ENCODE data around the gene SEMA4B. TPM values are rescaled to one million over a fixed set of nuclear protein-coding genes. Genes with fewer than 3 reads are reported as not detected.

SEMA4B gene
- total and polyA plus RNA-seq, 2 experiments from 2014 or later = 3.6 to 4.5 TPM

- 97 to 99% methylated on average over 4 of the region's 4 CpGs for WGBS, 2 experiments (ENCODE audit: low coverage in 1 of 2, low lambda C conversion rate in 2 of 2, missing lambda C conversion rate in 2 of 2)
- TF ChIP-seq EZH2 (IDR thresholded peaks at IDR 0.05; ENCODE audit: insufficient read depth, poor library complexity, severe bottlenecking) (no peak), EZH2phosphoT487 (IDR thresholded peaks at IDR 0.05; ENCODE audit: insufficient read depth, low read depth) (no peak)
- no peak overlapping the region for H3K4me3 ChIP-seq
- DNase-seq = no peak
- H2AFZ ChIP-seq = no peak overlapping the region
- H3F3A ChIP-seq (ENCODE audit: insufficient read depth) = peaks cover 24% of the 10 kb centered on the region
- H3K9me2 ChIP-seq (ENCODE audit: insufficient read depth) = no peaks in the 10 kb centered on the region
- no peaks in the 10 kb centered on the region for H3K36me3 ChIP-seq (ENCODE audit: low read depth)
- no peak overlapping the region for H3K4me2 ChIP-seq (ENCODE audit: unreplicated experiment)
- in situ Hi-C loops (cut with MboI) = no loop called here
- H3K9ac ChIP-seq = no peak overlapping the region
- H3K4me1 ChIP-seq (ENCODE audit: insufficient read depth) = peaks cover 13% of the 10 kb centered on the region
- H3K9me3 ChIP-seq (ENCODE audit: low read depth) = no peaks in the 10 kb centered on the region
- no peak overlapping the region for H3K27ac ChIP-seq
- no peaks in the 10 kb centered on the region for H4K20me1 ChIP-seq (ENCODE audit: insufficient read depth)
- H3K27me3 ChIP-seq (replicated peaks; ENCODE audit: insufficient read depth) = no peaks in the 10 kb centered on the region
- no peaks in the 10 kb centered on the region for H3K79me2 ChIP-seq (ENCODE audit: insufficient read depth)
Measured at GRCh38 chr15:90167121-90167520, 34.0 kb upstream of the SEMA4B start.

GRCh38 chr15:90171623-90172022 lies 29.5 kb upstream of the SEMA4B start:
- Histone ChIP-seq H3K9me3 (ENCODE audit: low read depth) (no peaks in the 10 kb centered on the region), H3K4me2 (ENCODE audit: unreplicated experiment) (no peak overlapping the region), H3K9me2 (ENCODE audit: insufficient read depth) (no peaks in the 10 kb centered on the region), H3K27me3 (replicated peaks; ENCODE audit: insufficient read depth) (no peaks in the 10 kb centered on the region), H3K36me3 (ENCODE audit: low read depth) (no peaks in the 10 kb centered on the region), H3K79me2 (ENCODE audit: insufficient read depth) (no peaks in the 10 kb centered on the region), H3K4me3 (no peak overlapping the region), H3K27ac (no peak overlapping the region), H3K4me1 (ENCODE audit: insufficient read depth) (0 out of 2 replicates have a peak, but pooled peaks cover 3% of the 10 kb centered on the region), H3K9ac (no peak overlapping the region), H3F3A (ENCODE audit: insufficient read depth) (no peaks in the 10 kb centered on the region), H4K20me1 (ENCODE audit: insufficient read depth) (no peaks in the 10 kb centered on the region), H2AFZ (no peak overlapping the region; the same call in 1 of the 2 replicates)
- DNase-seq = no peak
- 92 to 100% methylated on average over 1 of the region's 1 CpG for WGBS, 2 experiments (ENCODE audit: low coverage in 1 of 2, low lambda C conversion rate in 2 of 2, missing lambda C conversion rate in 2 of 2)
- in situ Hi-C loops (cut with MboI) = no loop called here
- TF ChIP-seq EZH2 (IDR thresholded peaks at IDR 0.05; ENCODE audit: insufficient read depth, poor library complexity, severe bottlenecking) (no peak), EZH2phosphoT487 (IDR thresholded peaks at IDR 0.05; ENCODE audit: insufficient read depth, low read depth) (no peak)

- Histone ChIP-seq H3K9ac (no peak overlapping the region), H3K9me2 (ENCODE audit: insufficient read depth) (no peaks in the 10 kb centered on the region), H3K36me3 (ENCODE audit: low read depth) (no peaks in the 10 kb centered on the region), H3K79me2 (ENCODE audit: insufficient read depth) (no peaks in the 10 kb centered on the region), H4K20me1 (ENCODE audit: insufficient read depth) (no peaks in the 10 kb centered on the region), H3K4me1 (ENCODE audit: insufficient read depth) (0 out of 2 replicates have a peak, but pooled peaks cover 3% of the 10 kb centered on the region), H3K4me3 (no peak overlapping the region), H3K4me2 (ENCODE audit: unreplicated experiment) (no peak overlapping the region), H2AFZ (no peak overlapping the region), H3K27ac (no peak overlapping the region), H3K27me3 (replicated peaks; ENCODE audit: insufficient read depth) (no peaks in the 10 kb centered on the region), H3F3A (ENCODE audit: insufficient read depth) (no peaks in the 10 kb centered on the region), H3K9me3 (ENCODE audit: low read depth) (no peaks in the 10 kb centered on the region)
- 86 to 94% methylated on average over 7 of the region's 7 CpGs for WGBS, 2 experiments (ENCODE audit: low coverage in 1 of 2, low lambda C conversion rate in 2 of 2, missing lambda C conversion rate in 2 of 2)
- in situ Hi-C loops (cut with MboI) = no loop called here
- no peak for DNase-seq
- TF ChIP-seq EZH2phosphoT487 (IDR thresholded peaks at IDR 0.05; ENCODE audit: insufficient read depth, low read depth) = no peak
- no peak for TF ChIP-seq EZH2 (IDR thresholded peaks at IDR 0.05; ENCODE audit: insufficient read depth, poor library complexity, severe bottlenecking)
Measured at GRCh38 chr15:90173372-90173771, 27.8 kb upstream of the SEMA4B start.

- in situ Hi-C loops (cut with MboI) = no loop called here
- no peaks in the 10 kb centered on the region for H3K9me2 ChIP-seq (ENCODE audit: insufficient read depth)
Measured at GRCh38 chr15:90174140-90174875, 26.8 kb upstream of the SEMA4B start.

More at GRCh38 chr15:90174140-90174875, 26.8 kb upstream of the SEMA4B start:
- Histone ChIP-seq H3K36me3 (ENCODE audit: low read depth) (no peaks in the 10 kb centered on the region), H3K79me2 (ENCODE audit: insufficient read depth) (no peaks in the 10 kb centered on the region), H3K27ac (no peak overlapping the region), H3K9ac (no peak overlapping the region), H3K27me3 (replicated peaks; ENCODE audit: insufficient read depth) (no peaks in the 10 kb centered on the region), H3F3A (ENCODE audit: insufficient read depth) (no peaks in the 10 kb centered on the region), H3K4me1 (ENCODE audit: insufficient read depth) (0 out of 2 replicates have a peak, but pooled peaks cover 3% of the 10 kb centered on the region), H2AFZ (peak overlapping the region; percentile 62), H3K4me2 (ENCODE audit: unreplicated experiment) (no peak overlapping the region), H3K9me3 (ENCODE audit: low read depth) (no peaks in the 10 kb centered on the region), H4K20me1 (ENCODE audit: insufficient read depth) (no peaks in the 10 kb centered on the region), H3K4me3 (no peak overlapping the region)
- 64 to 65% methylated on average over 25 of the region's 25 CpGs for WGBS, 2 experiments (ENCODE audit: low coverage in 1 of 2, low lambda C conversion rate in 2 of 2, missing lambda C conversion rate in 2 of 2)
- peak; percentile 45 for DNase-seq
- TF ChIP-seq EZH2phosphoT487 (IDR thresholded peaks at IDR 0.05; ENCODE audit: insufficient read depth, low read depth) (no peak), EZH2 (IDR thresholded peaks at IDR 0.05; ENCODE audit: insufficient read depth, poor library complexity, severe bottlenecking) (no peak)

Measured in GM23248 (cell line).